ENCODE data around the gene SPOCK2.

DNA sequence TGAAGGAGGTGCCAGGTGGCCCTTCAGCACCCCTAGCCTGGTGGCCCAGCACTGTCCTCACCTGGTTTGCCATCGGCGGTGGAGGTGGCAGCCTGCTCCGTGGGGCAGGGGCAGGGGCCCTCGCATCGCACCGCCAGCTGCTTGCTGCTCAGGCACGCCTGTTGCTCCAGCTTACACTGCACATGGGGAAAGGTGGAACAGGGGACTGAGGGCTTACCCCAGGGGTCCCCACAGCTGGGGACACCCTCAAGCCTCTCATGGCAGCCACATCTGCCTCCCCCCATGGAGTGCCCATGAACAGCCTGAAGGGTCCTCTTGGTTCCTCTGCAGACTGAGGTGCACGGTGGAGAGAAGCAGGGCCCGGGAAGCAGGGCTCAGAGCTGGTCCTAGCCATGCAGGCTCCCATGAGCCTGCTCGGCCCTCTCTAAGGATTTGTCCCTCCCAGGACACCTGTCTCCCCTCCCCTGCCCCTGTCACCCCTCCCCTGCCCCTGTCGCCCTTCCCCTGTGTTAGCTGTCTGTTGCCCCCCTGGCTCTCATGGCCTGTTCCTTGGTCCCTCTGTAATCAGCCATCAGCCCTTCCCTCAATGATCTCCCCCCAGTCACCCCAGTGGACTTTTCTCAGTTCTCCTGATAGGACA, 20.1 kb downstream of the SPOCK2 start:
- TF ChIP-seq, protein P1, sequence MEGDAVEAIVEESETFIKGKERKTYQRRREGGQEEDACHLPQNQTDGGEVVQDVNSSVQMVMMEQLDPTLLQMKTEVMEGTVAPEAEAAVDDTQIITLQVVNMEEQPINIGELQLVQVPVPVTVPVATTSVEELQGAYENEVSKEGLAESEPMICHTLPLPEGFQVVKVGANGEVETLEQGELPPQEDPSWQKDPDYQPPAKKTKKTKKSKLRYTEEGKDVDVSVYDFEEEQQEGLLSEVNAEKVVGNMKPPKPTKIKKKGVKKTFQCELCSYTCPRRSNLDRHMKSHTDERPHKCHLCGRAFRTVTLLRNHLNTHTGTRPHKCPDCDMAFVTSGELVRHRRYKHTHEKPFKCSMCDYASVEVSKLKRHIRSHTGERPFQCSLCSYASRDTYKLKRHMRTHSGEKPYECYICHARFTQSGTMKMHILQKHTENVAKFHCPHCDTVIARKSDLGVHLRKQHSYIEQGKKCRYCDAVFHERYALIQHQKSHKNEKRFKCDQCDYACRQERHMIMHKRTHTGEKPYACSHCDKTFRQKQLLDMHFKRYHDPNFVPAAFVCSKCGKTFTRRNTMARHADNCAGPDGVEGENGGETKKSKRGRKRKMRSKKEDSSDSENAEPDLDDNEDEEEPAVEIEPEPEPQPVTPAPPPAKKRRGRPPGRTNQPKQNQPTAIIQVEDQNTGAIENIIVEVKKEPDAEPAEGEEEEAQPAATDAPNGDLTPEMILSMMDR (conservative IDR thresholded peaks at IDR 0.05; ENCODE audit: low read depth, low read length) = no peak
- TF ChIP-seq FOS (IDR thresholded peaks at IDR 0.05; ENCODE audit: low read depth, low read length) = no peak
